Gastrocnemius medialis (tissue), 4 donors: ENCODE data around the gene CORO1A.

Experiments used
- POLR2A ChIP-seq, 2 donors: fragments of 450-650 bp; IDR thresholded peaks; one replicate each; pipeline ENCODE4 v1.6.1; 2017; ENCODE audit warnings: antibody characterized with exemption in 2 of 2, mild to moderate bottlenecking in 2 of 2, moderate library complexity in 2 of 2
- TF ChIP-seq, protein P1 (sequence below), 5 experiments: fragments of 450-650 bp in 3 of 5; fragments of 200-600 bp in 2 of 5; sonication (generic) in 2 of 5; IDR thresholded peaks in 4 of 5; conservative IDR thresholded peaks in 1 of 5; 1 replicate in 4 of 5; 2 replicates in 1 of 5; pipeline ENCODE4 v1.5.1; 2016 to 2019; ENCODE audit warnings: antibody characterized with exemption in 5 of 5, mild to moderate bottlenecking in 3 of 5, moderate library complexity in 3 of 5

- TF ChIP-seq, protein P1, sequence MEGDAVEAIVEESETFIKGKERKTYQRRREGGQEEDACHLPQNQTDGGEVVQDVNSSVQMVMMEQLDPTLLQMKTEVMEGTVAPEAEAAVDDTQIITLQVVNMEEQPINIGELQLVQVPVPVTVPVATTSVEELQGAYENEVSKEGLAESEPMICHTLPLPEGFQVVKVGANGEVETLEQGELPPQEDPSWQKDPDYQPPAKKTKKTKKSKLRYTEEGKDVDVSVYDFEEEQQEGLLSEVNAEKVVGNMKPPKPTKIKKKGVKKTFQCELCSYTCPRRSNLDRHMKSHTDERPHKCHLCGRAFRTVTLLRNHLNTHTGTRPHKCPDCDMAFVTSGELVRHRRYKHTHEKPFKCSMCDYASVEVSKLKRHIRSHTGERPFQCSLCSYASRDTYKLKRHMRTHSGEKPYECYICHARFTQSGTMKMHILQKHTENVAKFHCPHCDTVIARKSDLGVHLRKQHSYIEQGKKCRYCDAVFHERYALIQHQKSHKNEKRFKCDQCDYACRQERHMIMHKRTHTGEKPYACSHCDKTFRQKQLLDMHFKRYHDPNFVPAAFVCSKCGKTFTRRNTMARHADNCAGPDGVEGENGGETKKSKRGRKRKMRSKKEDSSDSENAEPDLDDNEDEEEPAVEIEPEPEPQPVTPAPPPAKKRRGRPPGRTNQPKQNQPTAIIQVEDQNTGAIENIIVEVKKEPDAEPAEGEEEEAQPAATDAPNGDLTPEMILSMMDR (IDR thresholded peaks at IDR 0.05 in 4 of 5, conservative IDR thresholded peaks at IDR 0.05 in 1 of 5), result no peak
- no peak for TF ChIP-seq POLR2A (IDR thresholded peaks at IDR 0.05)
Observed at GRCh38 chr16:30143347-30143702, 40.1 kb upstream of the CORO1A start.
